OCI-LY7 (cell line): ENCODE measurements around the gene RAB3B.

Experiments used
- EZH2phosphoT487 ChIP-seq: fragments of 200-600 bp; sonication (generic); IDR thresholded peaks from 2 replicates; pipeline ENCODE4 v1.6.1; 2018; ENCODE audit warnings: low read depth, borderline replicate concordance, mild to moderate bottlenecking, mixed run types, antibody characterized with exemption, low read length, moderate library complexity, mixed read lengths
- TF ChIP-seq, protein P1 (sequence below): fragments of 200-600 bp; sonication (generic); conservative IDR thresholded peaks from 2 replicates; pipeline ENCODE4 v1.5.1; 2014; ENCODE audit warnings: mild to moderate bottlenecking, antibody characterized with exemption, low read length, moderate library complexity, mixed read lengths

DNA sequence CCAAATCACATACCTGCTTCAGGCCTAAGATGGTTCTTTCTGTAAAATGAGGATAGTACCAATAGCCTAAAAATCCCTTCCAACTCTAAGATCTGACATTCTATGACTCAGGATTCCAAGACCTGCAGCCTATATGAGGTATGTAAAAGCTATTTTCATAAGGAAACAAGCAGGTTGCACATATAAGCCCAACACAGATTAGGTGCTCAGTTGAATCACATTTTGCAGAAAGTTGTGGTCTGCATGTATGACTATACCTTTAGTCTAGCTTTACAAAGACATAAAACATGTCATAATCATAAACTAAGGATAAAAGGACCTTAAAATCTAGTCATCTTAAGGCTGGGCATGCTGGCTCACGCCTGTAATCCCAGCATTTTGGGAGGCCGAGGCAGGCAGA lies 35.8 kb upstream of the RAB3B start:
- TF ChIP-seq, protein P1, sequence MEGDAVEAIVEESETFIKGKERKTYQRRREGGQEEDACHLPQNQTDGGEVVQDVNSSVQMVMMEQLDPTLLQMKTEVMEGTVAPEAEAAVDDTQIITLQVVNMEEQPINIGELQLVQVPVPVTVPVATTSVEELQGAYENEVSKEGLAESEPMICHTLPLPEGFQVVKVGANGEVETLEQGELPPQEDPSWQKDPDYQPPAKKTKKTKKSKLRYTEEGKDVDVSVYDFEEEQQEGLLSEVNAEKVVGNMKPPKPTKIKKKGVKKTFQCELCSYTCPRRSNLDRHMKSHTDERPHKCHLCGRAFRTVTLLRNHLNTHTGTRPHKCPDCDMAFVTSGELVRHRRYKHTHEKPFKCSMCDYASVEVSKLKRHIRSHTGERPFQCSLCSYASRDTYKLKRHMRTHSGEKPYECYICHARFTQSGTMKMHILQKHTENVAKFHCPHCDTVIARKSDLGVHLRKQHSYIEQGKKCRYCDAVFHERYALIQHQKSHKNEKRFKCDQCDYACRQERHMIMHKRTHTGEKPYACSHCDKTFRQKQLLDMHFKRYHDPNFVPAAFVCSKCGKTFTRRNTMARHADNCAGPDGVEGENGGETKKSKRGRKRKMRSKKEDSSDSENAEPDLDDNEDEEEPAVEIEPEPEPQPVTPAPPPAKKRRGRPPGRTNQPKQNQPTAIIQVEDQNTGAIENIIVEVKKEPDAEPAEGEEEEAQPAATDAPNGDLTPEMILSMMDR = no peak
- no peak for TF ChIP-seq EZH2phosphoT487
